Keratinocyte (primary cell): ENCODE results near the gene LSM14B. TPM values are rescaled to one million over a fixed set of nuclear protein-coding genes. Genes with fewer than 3 reads are reported as not detected.

Experiments used
- DNase-seq: peaks from one replicate; pipeline ENCODE4 v3.0.0-alpha.2; 2011; ENCODE audit warnings: low read depth, missing footprints, low spot score
- FAIRE-seq: peaks from 2 replicates; lab custom pipeline; 2011; peaks lifted over from hg19 to GRCh38; lab: Jason Lieb, UNC
- H2AFZ ChIP-seq: 2 replicates; pipeline ENCODE4 v1.6.0; 2012; ENCODE audit warnings: low read length, control low read depth, inconsistent platforms; ENCODE audit not compliant: control insufficient read depth
- H3K27ac ChIP-seq: 2 replicates; pipeline ENCODE4 v1.5.1; 2011; ENCODE audit warnings: low read length; ENCODE audit not compliant: control insufficient read depth, insufficient read depth
- H3K27me3 ChIP-seq: 3 replicates; pipeline ENCODE4 v1.6.0; 2011; ENCODE audit warnings: low read length; ENCODE audit not compliant: control insufficient read depth, insufficient read depth; ENCODE audit errors: extremely low read depth
- H3K36me3 ChIP-seq, 2 experiments: 2 replicates in 1 of 2; 3 replicates in 1 of 2; pipeline ENCODE4 v1.5.1; 2011; ENCODE audit warnings: low read length in 2 of 2, mild to moderate bottlenecking in 1 of 2; ENCODE audit not compliant: control insufficient read depth in 2 of 2, insufficient read depth in 2 of 2; ENCODE audit errors: extremely low read depth in 1 of 2
- H3K4me1 ChIP-seq: 3 replicates; pipeline ENCODE4 v1.5.1; 2011; ENCODE audit warnings: low read length; ENCODE audit not compliant: control insufficient read depth, insufficient read depth; ENCODE audit errors: extremely low read depth
- H3K4me2 ChIP-seq: 3 replicates; pipeline ENCODE4 v1.6.0; 2011; ENCODE audit warnings: low read depth, low read length; ENCODE audit not compliant: control insufficient read depth, insufficient read depth; ENCODE audit errors: extremely low read depth
- H3K4me3 ChIP-seq, 3 experiments: fragments of 200-600 bp in 1 of 3; sonication (generic) in 1 of 3; 2 replicates in 2 of 3; 3 replicates in 1 of 3; pipeline ENCODE4 v1.5.1; 2011 to 2016; ENCODE audit warnings: low read length in 3 of 3, mild to moderate bottlenecking in 3 of 3, control low read depth in 2 of 3, inconsistent platforms in 1 of 3, low read depth in 1 of 3, mixed read lengths in 1 of 3, mixed run types in 1 of 3, moderate library complexity in 1 of 3; ENCODE audit not compliant: control insufficient read depth in 2 of 3, insufficient read depth in 2 of 3; ENCODE audit errors: extremely low read depth in 1 of 3
- H3K79me2 ChIP-seq: 2 replicates; pipeline ENCODE4 v1.6.0; 2012; ENCODE audit warnings: low read length; ENCODE audit not compliant: control insufficient read depth, insufficient read depth
- H3K9ac ChIP-seq: 3 replicates; pipeline ENCODE4 v1.6.0; 2011; ENCODE audit warnings: low read length; ENCODE audit not compliant: control insufficient read depth, insufficient read depth; ENCODE audit errors: extremely low read depth
- H3K9me1 ChIP-seq: 3 replicates; pipeline ENCODE4 v1.6.0; 2011; ENCODE audit warnings: low read length; ENCODE audit not compliant: control insufficient read depth, insufficient read depth; ENCODE audit errors: extremely low read depth
- H3K9me3 ChIP-seq: 2 replicates; pipeline ENCODE4 v1.5.1; 2012; ENCODE audit warnings: low read depth, low read length; ENCODE audit not compliant: control insufficient read depth
- H4K20me1 ChIP-seq: 3 replicates; pipeline ENCODE4 v1.6.0; 2011; ENCODE audit warnings: low read length; ENCODE audit not compliant: control insufficient read depth, insufficient read depth; ENCODE audit errors: extremely low read depth
- CTCF ChIP-seq, 3 experiments: IDR thresholded peaks in 1 of 3; conservative IDR thresholded peaks in 1 of 3; optimal IDR thresholded peaks in 1 of 3; 2 replicates in 2 of 3; 3 replicates in 1 of 3; pipeline versions ENCODE3 to v1.5.1; 2011; ENCODE audit warnings: low read length in 3 of 3, mild to moderate bottlenecking in 3 of 3, moderate library complexity in 2 of 3, control low read depth in 1 of 3, inconsistent platforms in 1 of 3; ENCODE audit not compliant: insufficient read depth in 2 of 3; ENCODE audit errors: extremely low read depth in 1 of 3
- EZH2 ChIP-seq: IDR thresholded peaks from one replicate; pipeline ENCODE4 v1.6.1; 2012; ENCODE audit warnings: inconsistent platforms, mild to moderate bottlenecking, low read length, moderate library complexity
- dilution Hi-C: fragments of 300-500 bp; cut with MboI; formaldehyde crosslinking; loops from one replicate; pipeline ENCODE4 v1.7.0; 2020; ENCODE audit warnings: low sequenced_read_pairs; ENCODE audit not compliant: extremely low pct_ligation_motif_present
- polyA plus RNA-seq, 5 experiments: library from polyadenylated mRNA; depleted of rRNA in 3 of 5; stranded (reverse) in 3 of 5; stranded (forward) in 1 of 5; unstranded in 1 of 5; fragments of >200 nt; gene quantifications; 1 replicate in 1 of 5; 2 replicates in 3 of 5; 3 replicates in 1 of 5; pipeline versions ENCODE4 v1.2.1 to v1.2.3, GENCODE V29; 2011 to 2012; ENCODE audit warnings: missing spikeins in 2 of 5, low read depth in 1 of 5, low replicate concordance in 1 of 5

LSM14B gene
- polyA plus RNA-seq, 1 donor (not counting 4 experiments of a cell fraction or from before 2014, with no cell fraction given), result 21.7 TPM

- Histone ChIP-seq H3K4me3 (no peak overlapping the region), H2AFZ (no peak overlapping the region), H3K4me1 (no peaks in the 10 kb centered on the region), H3K9me1 (no peaks in the 10 kb centered on the region), H4K20me1 (peaks cover 5% of the 10 kb centered on the region), H3K27me3 (no peaks in the 10 kb centered on the region), H3K9me3 (no peaks in the 10 kb centered on the region), H3K4me2 (no peak overlapping the region), H3K36me3 (peaks cover 48 to 63% of the 10 kb centered on the region in 2 experiments), H3K79me2 (peaks cover 3% of the 10 kb centered on the region), H3K27ac (no peak overlapping the region), H3K9ac (no peak overlapping the region)
- FAIRE-seq (no peak), DNase-seq (no peak)
- TF ChIP-seq CTCF (optimal IDR thresholded peaks at IDR 0.05 in 1 of 3, IDR thresholded peaks at IDR 0.05 in 1 of 3, conservative IDR thresholded peaks at IDR 0.05 in 1 of 3; ENCODE audit: extremely low read depth in 1 of 3, insufficient read depth in 2 of 3, low read length in 3 of 3), result no peak
- TF ChIP-seq EZH2, result no peak
- dilution Hi-C loops, result no loop called here
These were observed 7.7 kb downstream of the LSM14B start for GRCh38 chr20:62129731-62130531.

- TF ChIP-seq CTCF (optimal IDR thresholded peaks at IDR 0.05 in 1 of 3, IDR thresholded peaks at IDR 0.05 in 1 of 3, conservative IDR thresholded peaks at IDR 0.05 in 1 of 3; ENCODE audit: extremely low read depth in 1 of 3, insufficient read depth in 2 of 3, low read length in 3 of 3) (no peak), EZH2 (no peak)
- H3K36me3 ChIP-seq, result peaks cover 47 to 73% of the 10 kb centered on the region in 2 experiments
- H3K4me1 ChIP-seq, result no peaks in the 10 kb centered on the region
- H4K20me1 ChIP-seq, result peaks cover 8% of the 10 kb centered on the region
- no peak for FAIRE-seq
- H3K9me1 ChIP-seq, result no peaks in the 10 kb centered on the region
- dilution Hi-C loops, result no loop called here
- H3K4me3 ChIP-seq, result no peak overlapping the region
- DNase-seq, result no peak
- no peaks in the 10 kb centered on the region for H3K9me3 ChIP-seq
- no peak overlapping the region for H3K4me2 ChIP-seq
- no peak overlapping the region for H3K27ac ChIP-seq
- no peak overlapping the region for H3K9ac ChIP-seq
- no peaks in the 10 kb centered on the region for H3K27me3 ChIP-seq
- H2AFZ ChIP-seq, result no peak overlapping the region
- no peaks in the 10 kb centered on the region for H3K79me2 ChIP-seq
These were observed 9.5 kb downstream of the LSM14B start for GRCh38 chr20:62131560-62132320.
